ENCODE results near the gene GNAS-AS1. TPM values are rescaled to one million over a fixed set of nuclear protein-coding genes. Genes with fewer than 3 reads are reported as not detected.

The GNAS-AS1 gene
- total and polyA plus RNA-seq, 2 of the 8 experiments (the other 6 are each of a cell fraction or from before 2014, with no cell fraction given), result 4.7 to 13.7 TPM

DNA sequence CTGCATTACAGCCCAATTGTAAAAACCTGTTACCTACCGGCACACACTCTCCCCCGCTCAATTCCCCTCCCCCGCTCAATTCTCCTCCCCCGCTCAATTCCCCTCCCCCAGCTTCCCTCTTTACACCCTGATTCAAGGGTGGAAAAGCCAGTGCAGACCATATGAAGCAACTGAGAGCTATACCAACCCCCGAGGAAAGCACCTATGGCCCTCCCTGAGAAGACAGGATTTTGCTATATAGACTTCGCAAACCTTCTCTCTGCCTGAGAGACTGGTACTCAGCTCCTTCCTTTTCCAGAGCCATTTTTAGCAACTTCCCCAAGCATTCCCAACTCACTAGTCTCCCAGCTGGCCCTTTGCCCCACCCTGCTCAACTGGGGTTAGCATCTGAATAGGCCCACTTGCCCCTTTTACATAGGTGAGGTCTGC, 7.6 kb downstream of the GNAS-AS1 start:
- H3K4me2 ChIP-seq (ENCODE audit: insufficient read depth in 1 of 2, low read depth in 2 of 2, low read length in 2 of 2), result peak overlapping the region; percentile 69 to 98
- TF ChIP-seq SRF (IDR thresholded peaks at IDR 0.05; ENCODE audit: low read depth, low read length), result no peak
- no peak; the same call in 1 of the 2 replicates for TF ChIP-seq CHD2 (IDR thresholded peaks at IDR 0.05; ENCODE audit: low read length)
- peak; percentile 90; the same call in 1 of the 2 replicates for TF ChIP-seq EGR1 (IDR thresholded peaks at IDR 0.05; ENCODE audit: borderline replicate concordance, low read depth, low read length)
- peak; percentile 55; the same call in 1 of the 2 replicates for TF ChIP-seq KDM1A (IDR thresholded peaks at IDR 0.05; ENCODE audit: borderline replicate concordance, low read length)
- no peak for TF ChIP-seq RFX5 (IDR thresholded peaks at IDR 0.05; ENCODE audit: borderline replicate concordance, low read depth, low read length)
- TF ChIP-seq TAF1 (IDR thresholded peaks at IDR 0.05; ENCODE audit: low read depth, low read length), result 0 out of 2 replicates have a peak, but pooled peaks have one; percentile 44
- peak; percentile 59; the same call in 1 of the 2 replicates for TF ChIP-seq YY1 (IDR thresholded peaks at IDR 0.05; ENCODE audit: low read depth, low read length)
- peak; percentile 95 for TF ChIP-seq ASH2L (IDR thresholded peaks at IDR 0.05; ENCODE audit: low read length)
- TF ChIP-seq TBP (IDR thresholded peaks at IDR 0.05; ENCODE audit: low read depth, low read length), result peak; percentile 25; the same call in 1 of the 2 replicates
- no peak for TF ChIP-seq NANOG (IDR thresholded peaks at IDR 0.05; ENCODE audit: insufficient read depth, low read depth, low read length, poor library complexity, severe bottlenecking)
- TF ChIP-seq SP1 (IDR thresholded peaks at IDR 0.05; ENCODE audit: low read depth, low read length), result peak; percentile 64; the same call in 1 of the 2 replicates
- TF ChIP-seq EP300 (IDR thresholded peaks at IDR 0.05; ENCODE audit: borderline replicate concordance in 1 of 2, low read depth in 2 of 2, low read length in 2 of 2), result peak in 1 of 2 experiments; percentile 38; a peak in 1 of 3 replicates
- WGBS, 2 experiments (ENCODE audit: extremely low coverage in 1 of 2, insufficient coverage in 1 of 2, insufficient read length in 1 of 2, insufficient replicate concordance in 2 of 2, low coverage in 1 of 2, low lambda C conversion rate in 2 of 2, missing lambda C conversion rate in 1 of 2), result 0% methylated on average over 3 of the region's 6 CpGs; no CpG with 5 or more reads in 1 of the 2 experiments
- H2BK20ac ChIP-seq (ENCODE audit: low read length), result no peak overlapping the region
- H3K36me3 ChIP-seq (ENCODE audit: control insufficient read depth in 2 of 4, insufficient read depth in 4 of 4, low read length in 3 of 4), result peaks cover 2 to 50% (median 16%) of the 10 kb centered on the region in 4 experiments; a peak in 5 of 8 replicates
- FAIRE-seq (peak; percentile 84), DNase-seq (ENCODE audit: low read depth in 1 of 2, low spot score in 2 of 2) (peak in 1 of 2 experiments; percentile 60)
- peak overlapping the region; percentile 84 for H2BK12ac ChIP-seq (ENCODE audit: low read depth, low read length)
- H3K9me3 ChIP-seq (ENCODE audit: insufficient read depth in 2 of 2, low read depth in 1 of 2, low read length in 1 of 2), result no peaks in the 10 kb centered on the region
- peaks cover 16% of the 10 kb centered on the region for H3K23me2 ChIP-seq (ENCODE audit: low read depth, low read length)
- no peak overlapping the region for H2AFZ ChIP-seq (ENCODE audit: low read length)
- H2BK120ac ChIP-seq (replicated peaks; ENCODE audit: low read depth, low read length), result no peak overlapping the region
- peaks cover 0 to 18% (median 11%) of the 10 kb centered on the region in 4 experiments; a peak in 5 of 7 replicates for H3K27me3 ChIP-seq (replicated peaks in 1 of 4; ENCODE audit: control insufficient read depth in 3 of 4, extremely low read depth in 1 of 4, insufficient read depth in 3 of 4, low read length in 3 of 4)
- no peak overlapping the region for H3K23ac ChIP-seq (ENCODE audit: insufficient read length)
- H3K4me3 ChIP-seq (ENCODE audit: extremely low read depth in 1 of 4, insufficient read depth in 2 of 4, low read depth in 3 of 4, low read length in 4 of 4), result peak overlapping the region; percentile 49 to 62 (median 60)
- peak overlapping the region; percentile 62; the same call in 1 of the 2 replicates for H3K18ac ChIP-seq (ENCODE audit: extremely low read depth, low read length)
- peaks cover 15 to 36% (median 21%) of the 10 kb centered on the region in 4 experiments for H3K4me1 ChIP-seq (replicated peaks in 1 of 4; ENCODE audit: control insufficient read depth in 3 of 4, insufficient read depth in 4 of 4, low read length in 3 of 4)
- peak overlapping the region; percentile 37; the same call in 1 of the 2 replicates for H3K27ac ChIP-seq (ENCODE audit: low read depth, low read length)
- peaks cover 7% of the 10 kb centered on the region; the same call in 1 of the 2 replicates for H3K79me1 ChIP-seq (ENCODE audit: low read depth, low read length)
- H3K14ac ChIP-seq (ENCODE audit: insufficient read length), result no peak overlapping the region
- H3K9ac ChIP-seq (replicated peaks in 1 of 4; ENCODE audit: extremely low read depth in 1 of 4, low read depth in 3 of 4, low read length in 3 of 4), result peak overlapping the region in 2 of 4 experiments; percentile 31 to 55; a peak in 3 of 7 replicates
- ChIA-PET POLR2A (ENCODE audit: partially characterized antibody) (interaction anchor here (0.6 to 13.4 kb wide), 17 partner anchors 4 to 223 kb away, joined by 3 to 163 read pairs (median 4); partner anchors contain the start of genes GNAS and GNAS-AS1), CTCF (ENCODE audit: partially characterized antibody) (interaction anchor here (0.7 to 2.2 kb wide), 8 partner anchors 8 to 362 kb away, joined by 3 to 9 read pairs (median 4); partner anchors contain the start of genes GNAS and STX16)
- peaks cover 38 to 96% of the 10 kb centered on the region in 2 experiments for H3K79me2 ChIP-seq (ENCODE audit: control insufficient read depth in 1 of 2, insufficient read depth in 2 of 2, low read length in 2 of 2)
- H3K56ac ChIP-seq (replicated peaks; ENCODE audit: insufficient read length, low read depth, low read length), result no peak overlapping the region
- peaks cover 2 to 11% of the 10 kb centered on the region in 2 experiments for H4K20me1 ChIP-seq (replicated peaks in 1 of 2; ENCODE audit: control insufficient read depth in 1 of 2, insufficient read depth in 2 of 2, low read length in 2 of 2)
- H4K91ac ChIP-seq (replicated peaks; ENCODE audit: insufficient read length, low read length), result no peak overlapping the region
- peak overlapping the region; percentile 95 for H2BK5ac ChIP-seq (ENCODE audit: low read depth, low read length)
- no peak overlapping the region for H4K8ac ChIP-seq (ENCODE audit: extremely low read depth, insufficient read depth, low read length)
- 0 out of 2 replicates have a peak overlapping the region, but pooled peaks have one; percentile 56 for H2AK5ac ChIP-seq (ENCODE audit: low read depth, low read length)
- H3K4ac ChIP-seq (replicated peaks; ENCODE audit: insufficient read length, low read depth, low read length), result no peak overlapping the region
- H2BK15ac ChIP-seq (ENCODE audit: low read length), result peak overlapping the region; percentile 10; the same call in 1 of the 2 replicates
- H4K5ac ChIP-seq (ENCODE audit: insufficient read length, low read depth, low read length), result peak overlapping the region; percentile 31
